K562 (cell line): ENCODE results near the gene CEACAM18. TPM values are rescaled to one million over a fixed set of nuclear protein-coding genes. Genes with fewer than 3 reads are reported as not detected.
A peak's percentile ranks its signal among the peaks of the same experiment; 100 is the strongest.

ENCODE experiments used
- ARID2 ChIP-seq: fragments of 450-650 bp; IDR thresholded peaks from 2 replicates; pipeline ENCODE4 v1.6.1; 2017; ENCODE audit warnings: antibody characterized with exemption, mild to moderate bottlenecking
- ATF1 ChIP-seq, 2 experiments: fragments of 450-650 bp in 1 of 2; IDR thresholded peaks; 2 replicates each; pipeline ENCODE4 v1.6.1; 2016; ENCODE audit warnings: missing compliant biosample characterization in 1 of 2, missing genetic modification characterization in 1 of 2
- CBX1 ChIP-seq: sonication (generic); IDR thresholded peaks from 2 replicates; pipeline ENCODE4 v1.6.1; 2016; ENCODE audit warnings: antibody characterized with exemption, low read depth, mild to moderate bottlenecking
- CEBPB ChIP-seq: fragments of 450-650 bp; IDR thresholded peaks from 2 replicates; pipeline ENCODE4 v1.6.1; 2016; ENCODE audit warnings: missing genetic modification characterization, missing compliant biosample characterization
- E2F3 ChIP-seq: fragments of 250-450 bp; sonication (Bioruptor Pico); IDR thresholded peaks from 2 replicates; pipeline ENCODE4 v1.4.0; 2020; ENCODE audit warnings: mild to moderate bottlenecking
- ETV5 ChIP-seq: sonication (generic); formaldehyde crosslinking; IDR thresholded peaks from 2 replicates; pipeline ENCODE4 v1.4.0; 2020; ENCODE audit warnings: low read depth, mild to moderate bottlenecking, missing genetic modification reagents
- HDAC2 ChIP-seq: fragments of 450-650 bp; IDR thresholded peaks from 2 replicates; pipeline ENCODE4 v1.6.1; 2016; ENCODE audit warnings: mild to moderate bottlenecking
- HNRNPLL ChIP-seq: fragments of 200-400 bp; formaldehyde crosslinking; IDR thresholded peaks from 2 replicates; pipeline ENCODE4 v1.6.1; 2017; ENCODE audit warnings: low read length, low read depth, mild to moderate bottlenecking; ENCODE audit not compliant: poor library complexity, severe bottlenecking
- HSF4 ChIP-seq: fragments of 250-450 bp; sonication (Bioruptor Pico); IDR thresholded peaks from 2 replicates; pipeline ENCODE4 v2.1.2; 2022; ENCODE audit warnings: mild to moderate bottlenecking, moderate library complexity, borderline replicate concordance
- KDM4B ChIP-seq, 2 experiments: fragments of 450-650 bp in 1 of 2; sonication (generic) in 1 of 2; IDR thresholded peaks; 2 replicates each; pipeline ENCODE4 v1.6.1; 2016 to 2017; ENCODE audit warnings: borderline replicate concordance in 2 of 2, antibody characterized with exemption in 1 of 2, low read depth in 1 of 2, mild to moderate bottlenecking in 1 of 2
- KDM5B ChIP-seq: fragments of 200-600 bp; sonication (generic); IDR thresholded peaks from 2 replicates; pipeline ENCODE4 v1.6.1; 2012; ENCODE audit warnings: low read depth, mild to moderate bottlenecking, moderate library complexity, low read length, control low read depth, inconsistent platforms; ENCODE audit not compliant: insufficient replicate concordance
- MAZ ChIP-seq, 2 experiments: fragments of 450-650 bp in 1 of 2; sonication (generic) in 1 of 2; formaldehyde crosslinking; IDR thresholded peaks in 1 of 2; conservative IDR thresholded peaks in 1 of 2; 2 replicates each; pipeline versions ENCODE4 v1.4.0 to v1.5.0; 2020; ENCODE audit warnings: mild to moderate bottlenecking in 1 of 2, missing genetic modification reagents in 1 of 2
- NR2C2 ChIP-seq, 2 experiments: fragments of 200-800 bp in 1 of 2; sonication (Bioruptor generic) in 1 of 2; sonication (generic) in 1 of 2; formaldehyde crosslinking in 1 of 2; IDR thresholded peaks; 2 replicates each; pipeline versions ENCODE4 v1.6.1 to v1.8.0; 2016 to 2022; ENCODE audit warnings: mild to moderate bottlenecking in 1 of 2, missing compliant biosample characterization in 1 of 2, missing genetic modification characterization in 1 of 2, missing genetic modification reagents in 1 of 2
- POLR2B ChIP-seq: fragments of 450-650 bp; IDR thresholded peaks from 2 replicates; pipeline ENCODE4 v1.6.1; 2018; ENCODE audit warnings: low read depth; ENCODE audit not compliant: partially characterized antibody
- SMARCA4 ChIP-seq: fragments of 450-650 bp; IDR thresholded peaks from 2 replicates; pipeline ENCODE4 v1.6.1; 2016
- SP1 ChIP-seq: sonication (generic); formaldehyde crosslinking; IDR thresholded peaks from 2 replicates; pipeline ENCODE4 v1.8.1; 2022; ENCODE audit warnings: mild to moderate bottlenecking, missing genetic modification reagents
- STAT5A ChIP-seq: IDR thresholded peaks from 2 replicates; pipeline ENCODE4 v1.6.1; 2012; ENCODE audit warnings: low read length, inconsistent platforms, borderline replicate concordance
- ZNF277 ChIP-seq: fragments of 250-450 bp; sonication (Bioruptor Pico); IDR thresholded peaks from 2 replicates; pipeline ENCODE4 v1.8.0; 2022; ENCODE audit warnings: inconsistent platforms, mild to moderate bottlenecking, moderate library complexity, borderline replicate concordance
- ZNF57 ChIP-seq: fragments of 450-650 bp; formaldehyde crosslinking; IDR thresholded peaks from 2 replicates; pipeline ENCODE4 v1.4.0; 2020; ENCODE audit warnings: mild to moderate bottlenecking, moderate library complexity
- ZNF717 ChIP-seq: fragments of 250-450 bp; sonication (Bioruptor Pico); IDR thresholded peaks from 2 replicates; pipeline ENCODE4 v1.5.0; 2021
- ZNF764 ChIP-seq: fragments of 250-450 bp; sonication (Bioruptor Pico); IDR thresholded peaks from 2 replicates; pipeline ENCODE4 v1.4.0; 2020; ENCODE audit warnings: low read depth, mild to moderate bottlenecking, moderate library complexity
- polyA plus RNA-seq, 8 experiments: library from polyadenylated mRNA; depleted of rRNA in 4 of 8; stranded (reverse) in 5 of 8; unstranded in 3 of 8; fragments of >200 nt; fragmentation: Nextera tagmentation in 2 of 8; fragmentation: Illumina TruSeq in 1 of 8; extraction: Ambion mirVana in 2 of 8; extraction: Trizol in 1 of 8; gene quantifications; 2 replicates each; pipeline versions ENCODE4 v1.2.1 to v1.2.3, GENCODE V29; 2011 to 2014; ENCODE audit warnings: inconsistent platforms in 1 of 8, missing spikeins in 1 of 8
- total RNA-seq, 7 experiments: library from RNA; depleted of rRNA in 6 of 7; stranded (reverse); fragments of >200 nt in 6 of 7; fragmentation: Illumina TruSeq in 2 of 7; extraction: Trizol in 2 of 7; gene quantifications; 2 replicates each; pipeline versions ENCODE4 v1.2.1 to v1.2.3, GENCODE V29; 2011 to 2021; ENCODE audit warnings: low replicate concordance in 1 of 7
- TF ChIP-seq, protein P1 (sequence below): fragments of 250-450 bp; sonication (Bioruptor Pico); IDR thresholded peaks from 2 replicates; pipeline ENCODE4 v1.8.0; 2021; ENCODE audit warnings: moderate library complexity, mild to moderate bottlenecking, inconsistent platforms
- TF ChIP-seq, protein P2 (sequence below): sonication (generic); formaldehyde crosslinking; IDR thresholded peaks from 2 replicates; pipeline ENCODE4 v1.5.0; 2020; ENCODE audit warnings: missing genetic modification reagents
- TF ChIP-seq, protein P3 (sequence below): fragments of 450-650 bp; conservative IDR thresholded peaks from 2 replicates; pipeline ENCODE4 v1.6.1; 2016; ENCODE audit warnings: missing genetic modification characterization, low read depth, mild to moderate bottlenecking, missing compliant biosample characterization, moderate library complexity
- TF ChIP-seq, protein P4 (sequence below): fragments of 450-650 bp; IDR thresholded peaks from 2 replicates; pipeline ENCODE4 v1.6.1; 2016; ENCODE audit warnings: low read depth, mild to moderate bottlenecking, moderate library complexity

Gene CEACAM18
- total and polyA plus RNA-seq, 9 of the 15 experiments (the other 6 are each of a cell fraction or from before 2014, with no cell fraction given): 0.08 to 0.24 (median 0.15) TPM; not detected in 3

DNA sequence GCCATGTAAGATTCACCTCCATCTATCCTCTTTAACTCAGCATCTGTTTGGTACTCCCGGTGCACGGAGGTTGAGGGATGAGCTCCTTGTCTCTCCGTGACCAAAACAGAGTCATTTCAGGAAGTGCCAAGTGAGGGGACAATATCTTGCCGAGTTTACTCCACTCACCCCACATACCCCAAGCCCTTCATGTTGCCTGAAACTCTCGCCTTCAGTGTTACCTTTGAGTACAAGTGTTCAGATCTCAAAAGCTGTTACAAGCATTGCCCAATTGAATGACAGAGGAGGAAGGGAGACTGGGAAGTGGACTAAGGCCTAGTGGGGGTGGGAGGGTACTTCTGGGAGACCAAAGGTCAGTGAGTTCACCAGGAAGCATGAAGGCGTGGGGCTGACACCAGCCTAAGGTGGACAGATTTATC, 29.3 kb downstream of the CEACAM18 start (continued):
- TF ChIP-seq ZNF764 (CRISPR knock-in tag) (no peak), ETV5 (CRISPR knock-in tag) (0 out of 2 replicates have a peak, but pooled peaks have one; percentile 24), KDM5B (peak; percentile 30), ZNF277 (CRISPR knock-in tag) (no peak), STAT5A (no peak), CBX1 (no peak), NR2C2 (CRISPR knock-in tag; IDR thresholded peaks at IDR 0.05) (0 out of 2 replicates have a peak, but pooled peaks have one; percentile 32), NR2C2 (tag; IDR thresholded peaks at IDR 0.05) (peak; percentile 90), HDAC2 (0 out of 2 replicates have a peak, but pooled peaks have one; percentile 78), CEBPB (tag) (peak; percentile 92), POLR2B (peak; percentile 45), ZNF57 (CRISPR knock-in tag) (no peak), ZNF717 (CRISPR knock-in tag) (no peak), KDM4B (IDR thresholded peaks at IDR 0.05; ENCODE audit: borderline replicate concordance in 2 of 2, low read depth in 1 of 2) (no peak), ARID2 (no peak), HNRNPLL (no peak), MAZ (CRISPR knock-in tag; conservative IDR thresholded peaks at IDR 0.05 in 1 of 2, IDR thresholded peaks at IDR 0.05 in 1 of 2) (no peak), ATF1 (CRISPR knock-in tag; IDR thresholded peaks at IDR 0.05) (no peak), ATF1 (tag; IDR thresholded peaks at IDR 0.05) (peak; percentile 44; the same call in 1 of the 2 replicates), SP1 (CRISPR knock-in tag) (no peak), HSF4 (0 out of 2 replicates have a peak, but pooled peaks have one; percentile 52), E2F3 (CRISPR knock-in tag) (no peak), SMARCA4 (no peak)
- TF ChIP-seq, protein P1, sequence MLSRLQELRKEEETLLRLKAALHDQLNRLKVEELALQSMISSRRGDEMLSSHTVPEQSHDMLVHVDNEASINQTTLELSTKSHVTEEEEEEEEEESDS: no peak
- TF ChIP-seq, protein P2, sequence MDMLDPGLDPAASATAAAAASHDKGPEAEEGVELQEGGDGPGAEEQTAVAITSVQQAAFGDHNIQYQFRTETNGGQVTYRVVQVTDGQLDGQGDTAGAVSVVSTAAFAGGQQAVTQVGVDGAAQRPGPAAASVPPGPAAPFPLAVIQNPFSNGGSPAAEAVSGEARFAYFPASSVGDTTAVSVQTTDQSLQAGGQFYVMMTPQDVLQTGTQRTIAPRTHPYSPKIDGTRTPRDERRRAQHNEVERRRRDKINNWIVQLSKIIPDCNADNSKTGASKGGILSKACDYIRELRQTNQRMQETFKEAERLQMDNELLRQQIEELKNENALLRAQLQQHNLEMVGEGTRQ (CRISPR knock-in tag): no peak
- TF ChIP-seq, protein P3, sequence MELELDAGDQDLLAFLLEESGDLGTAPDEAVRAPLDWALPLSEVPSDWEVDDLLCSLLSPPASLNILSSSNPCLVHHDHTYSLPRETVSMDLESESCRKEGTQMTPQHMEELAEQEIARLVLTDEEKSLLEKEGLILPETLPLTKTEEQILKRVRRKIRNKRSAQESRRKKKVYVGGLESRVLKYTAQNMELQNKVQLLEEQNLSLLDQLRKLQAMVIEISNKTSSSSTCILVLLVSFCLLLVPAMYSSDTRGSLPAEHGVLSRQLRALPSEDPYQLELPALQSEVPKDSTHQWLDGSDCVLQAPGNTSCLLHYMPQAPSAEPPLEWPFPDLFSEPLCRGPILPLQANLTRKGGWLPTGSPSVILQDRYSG (tag): peak; percentile 27; the same call in 1 of the 2 replicates
- TF ChIP-seq, protein P4, sequence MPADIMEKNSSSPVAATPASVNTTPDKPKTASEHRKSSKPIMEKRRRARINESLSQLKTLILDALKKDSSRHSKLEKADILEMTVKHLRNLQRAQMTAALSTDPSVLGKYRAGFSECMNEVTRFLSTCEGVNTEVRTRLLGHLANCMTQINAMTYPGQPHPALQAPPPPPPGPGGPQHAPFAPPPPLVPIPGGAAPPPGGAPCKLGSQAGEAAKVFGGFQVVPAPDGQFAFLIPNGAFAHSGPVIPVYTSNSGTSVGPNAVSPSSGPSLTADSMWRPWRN: no peak
